SK-N-SH (cell line): Measurements from ENCODE around the gene GNE.

Source experiments
- CTCF ChIP-seq: fragments of 200-600 bp; sonication (generic); IDR thresholded peaks from 2 replicates; pipeline ENCODE4 v1.6.1; 2017; ENCODE audit warnings: antibody characterized with exemption, mild to moderate bottlenecking, moderate library complexity
- ELF1 ChIP-seq: IDR thresholded peaks from 2 replicates; pipeline ENCODE4 v1.4.0; 2012
- EP300 ChIP-seq, 2 experiments: IDR thresholded peaks; 2 replicates each; pipeline versions ENCODE4 v1.4.0 to v1.6.1; 2012; ENCODE audit warnings: borderline replicate concordance in 1 of 2, low read depth in 1 of 2, low read length in 1 of 2
- FOXJ3 ChIP-seq: sonication (generic); formaldehyde crosslinking; IDR thresholded peaks from 2 replicates; pipeline ENCODE4 v1.5.1; 2020; ENCODE audit warnings: mild to moderate bottlenecking, missing genetic modification reagents
- FOXM1 ChIP-seq: IDR thresholded peaks from 2 replicates; pipeline ENCODE4 v1.4.0; 2012; ENCODE audit warnings: low read depth, mild to moderate bottlenecking
- NFIC ChIP-seq: IDR thresholded peaks from 2 replicates; pipeline ENCODE4 v1.4.0; 2012; ENCODE audit warnings: borderline replicate concordance
- PBX3 ChIP-seq: IDR thresholded peaks from 2 replicates; pipeline ENCODE4; 2012
- POLR2AphosphoS5 ChIP-seq: IDR thresholded peaks from 2 replicates; pipeline ENCODE4 v1.6.1; 2012; ENCODE audit warnings: low read depth, low read length
- RCOR1 ChIP-seq: fragments of 150-350 bp; IDR thresholded peaks from 2 replicates; pipeline ENCODE4 v1.6.1; 2017; ENCODE audit warnings: antibody characterized with exemption, low read length
- RFX5 ChIP-seq: IDR thresholded peaks from 2 replicates; pipeline ENCODE4 v1.6.1; 2012; ENCODE audit warnings: mild to moderate bottlenecking, improper control_type of control experiment, low read length
- TCF12 ChIP-seq: IDR thresholded peaks from 2 replicates; pipeline ENCODE4 v1.4.0; 2012
- TF ChIP-seq, protein P1 (sequence below): IDR thresholded peaks from 2 replicates; pipeline ENCODE4 v1.6.1; 2012; ENCODE audit warnings: mild to moderate bottlenecking, low read depth, low read length, moderate library complexity
- TF ChIP-seq, protein P2 (sequence below): fragments of 150-350 bp; IDR thresholded peaks from 2 replicates; pipeline ENCODE4 v1.6.1; 2017; ENCODE audit warnings: antibody characterized with exemption, low read length, low read depth, borderline replicate concordance

DNA sequence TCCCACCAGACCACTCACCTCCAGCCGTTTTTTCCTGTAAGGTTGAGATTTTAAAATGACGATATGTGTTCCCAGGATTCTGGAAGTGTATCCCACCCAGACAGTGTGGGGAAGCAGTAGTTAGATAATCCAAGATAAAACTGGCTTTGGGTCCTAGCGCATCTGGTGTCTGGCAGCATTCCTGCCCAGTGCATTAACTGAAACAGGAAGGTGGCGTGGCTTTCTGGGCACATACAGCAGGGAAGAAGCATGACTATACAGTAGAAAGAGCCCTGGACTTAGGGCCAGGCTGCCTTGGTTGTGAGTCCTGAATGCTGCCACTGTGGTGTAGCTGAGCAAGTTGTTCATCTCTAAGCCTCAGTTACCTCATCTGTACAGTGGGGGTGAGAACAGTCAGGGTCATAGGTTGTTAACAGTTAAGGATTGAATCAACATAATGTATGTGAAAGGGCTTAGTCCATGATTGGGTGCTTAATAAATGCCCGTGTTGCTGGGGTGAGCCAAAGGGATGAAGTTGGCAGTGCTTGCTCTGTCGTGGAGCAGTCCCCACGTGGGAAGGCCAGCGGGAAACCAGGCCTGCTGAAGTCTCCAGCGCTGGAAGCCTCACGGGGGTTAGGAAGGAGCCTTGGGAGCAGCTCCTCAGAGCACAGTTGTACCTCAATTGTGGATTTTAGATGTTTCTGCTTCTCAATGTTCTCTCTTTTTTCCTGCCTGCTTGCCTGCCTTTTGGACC lies 49.6 kb downstream of the GNE start:
- TF ChIP-seq RCOR1 (no peak), CTCF (no peak), PBX3 (no peak), POLR2AphosphoS5 (no peak), EP300 (IDR thresholded peaks at IDR 0.05; ENCODE audit: borderline replicate concordance in 1 of 2, low read depth in 1 of 2, low read length in 1 of 2) (peak in 1 of 2 experiments; percentile 42; a peak in 1 of 4 replicates), FOXM1 (no peak), NFIC (no peak), ELF1 (no peak), TCF12 (peak; percentile 9; the same call in 1 of the 2 replicates), RFX5 (no peak), FOXJ3 (CRISPR knock-in tag) (no peak)
- TF ChIP-seq, protein P1, sequence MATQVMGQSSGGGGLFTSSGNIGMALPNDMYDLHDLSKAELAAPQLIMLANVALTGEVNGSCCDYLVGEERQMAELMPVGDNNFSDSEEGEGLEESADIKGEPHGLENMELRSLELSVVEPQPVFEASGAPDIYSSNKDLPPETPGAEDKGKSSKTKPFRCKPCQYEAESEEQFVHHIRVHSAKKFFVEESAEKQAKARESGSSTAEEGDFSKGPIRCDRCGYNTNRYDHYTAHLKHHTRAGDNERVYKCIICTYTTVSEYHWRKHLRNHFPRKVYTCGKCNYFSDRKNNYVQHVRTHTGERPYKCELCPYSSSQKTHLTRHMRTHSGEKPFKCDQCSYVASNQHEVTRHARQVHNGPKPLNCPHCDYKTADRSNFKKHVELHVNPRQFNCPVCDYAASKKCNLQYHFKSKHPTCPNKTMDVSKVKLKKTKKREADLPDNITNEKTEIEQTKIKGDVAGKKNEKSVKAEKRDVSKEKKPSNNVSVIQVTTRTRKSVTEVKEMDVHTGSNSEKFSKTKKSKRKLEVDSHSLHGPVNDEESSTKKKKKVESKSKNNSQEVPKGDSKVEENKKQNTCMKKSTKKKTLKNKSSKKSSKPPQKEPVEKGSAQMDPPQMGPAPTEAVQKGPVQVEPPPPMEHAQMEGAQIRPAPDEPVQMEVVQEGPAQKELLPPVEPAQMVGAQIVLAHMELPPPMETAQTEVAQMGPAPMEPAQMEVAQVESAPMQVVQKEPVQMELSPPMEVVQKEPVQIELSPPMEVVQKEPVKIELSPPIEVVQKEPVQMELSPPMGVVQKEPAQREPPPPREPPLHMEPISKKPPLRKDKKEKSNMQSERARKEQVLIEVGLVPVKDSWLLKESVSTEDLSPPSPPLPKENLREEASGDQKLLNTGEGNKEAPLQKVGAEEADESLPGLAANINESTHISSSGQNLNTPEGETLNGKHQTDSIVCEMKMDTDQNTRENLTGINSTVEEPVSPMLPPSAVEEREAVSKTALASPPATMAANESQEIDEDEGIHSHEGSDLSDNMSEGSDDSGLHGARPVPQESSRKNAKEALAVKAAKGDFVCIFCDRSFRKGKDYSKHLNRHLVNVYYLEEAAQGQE: no peak
- TF ChIP-seq, protein P2, sequence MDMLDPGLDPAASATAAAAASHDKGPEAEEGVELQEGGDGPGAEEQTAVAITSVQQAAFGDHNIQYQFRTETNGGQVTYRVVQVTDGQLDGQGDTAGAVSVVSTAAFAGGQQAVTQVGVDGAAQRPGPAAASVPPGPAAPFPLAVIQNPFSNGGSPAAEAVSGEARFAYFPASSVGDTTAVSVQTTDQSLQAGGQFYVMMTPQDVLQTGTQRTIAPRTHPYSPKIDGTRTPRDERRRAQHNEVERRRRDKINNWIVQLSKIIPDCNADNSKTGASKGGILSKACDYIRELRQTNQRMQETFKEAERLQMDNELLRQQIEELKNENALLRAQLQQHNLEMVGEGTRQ: no peak
